ENCODE data around the gene CLIC5.

The CLIC5 gene

GRCh38 chr6:45922728-45923351 is 92.8 kb downstream of the CLIC5 start:
- TF ChIP-seq MAX (IDR thresholded peaks at IDR 0.05) (no peak), RAD21 (IDR thresholded peaks at IDR 0.05; ENCODE audit: low read depth) (peak; percentile 64)

GRCh38 chr6:45921691-45922281 is 93.9 kb downstream of the CLIC5 start:
- TF ChIP-seq TAF1 (IDR thresholded peaks at IDR 0.05; ENCODE audit: low read depth) (no peak), EP300 (IDR thresholded peaks at IDR 0.05; ENCODE audit: borderline replicate concordance) (no peak), TEAD4 (IDR thresholded peaks at IDR 0.05) (no peak), ZBTB7A (IDR thresholded peaks at IDR 0.05; ENCODE audit: low read depth) (no peak), RAD21 (IDR thresholded peaks at IDR 0.05; ENCODE audit: low read depth) (no peak), REST (IDR thresholded peaks at IDR 0.05; ENCODE audit: low read depth) (no peak), EGR1 (IDR thresholded peaks at IDR 0.05) (no peak), CREB1 (IDR thresholded peaks at IDR 0.05; ENCODE audit: low read depth) (no peak), NFIC (IDR thresholded peaks at IDR 0.05) (no peak), MAX (IDR thresholded peaks at IDR 0.05) (no peak), CEBPB (IDR thresholded peaks at IDR 0.05) (no peak), USF1 (IDR thresholded peaks at IDR 0.05) (no peak), YY1 (IDR thresholded peaks at IDR 0.05; ENCODE audit: low read depth) (no peak), FOXM1 (IDR thresholded peaks at IDR 0.05; ENCODE audit: borderline replicate concordance, low read depth) (no peak), TCF12 (IDR thresholded peaks at IDR 0.05; ENCODE audit: low read depth) (no peak)

- TF ChIP-seq MAX (IDR thresholded peaks at IDR 0.05) (no peak), REST (IDR thresholded peaks at IDR 0.05; ENCODE audit: low read depth) (no peak), FOXM1 (IDR thresholded peaks at IDR 0.05; ENCODE audit: borderline replicate concordance, low read depth) (no peak), YY1 (IDR thresholded peaks at IDR 0.05; ENCODE audit: low read depth) (no peak), EGR1 (IDR thresholded peaks at IDR 0.05) (no peak), USF1 (IDR thresholded peaks at IDR 0.05) (no peak)
Measured at GRCh38 chr6:45920819-45921511, 94.7 kb downstream of the CLIC5 start.

GRCh38 chr6:45917439-45917838 is 98.2 kb downstream of the CLIC5 start:
- no peak for TF ChIP-seq USF1 (IDR thresholded peaks at IDR 0.05)
- no peak for TF ChIP-seq EGR1 (IDR thresholded peaks at IDR 0.05)
- no peak for TF ChIP-seq TEAD4 (IDR thresholded peaks at IDR 0.05)
- no peak for TF ChIP-seq TCF12 (IDR thresholded peaks at IDR 0.05; ENCODE audit: low read depth)
- no peak for TF ChIP-seq CREB1 (IDR thresholded peaks at IDR 0.05; ENCODE audit: low read depth)
- TF ChIP-seq EP300 (IDR thresholded peaks at IDR 0.05; ENCODE audit: borderline replicate concordance), result no peak
- no peak for TF ChIP-seq REST (IDR thresholded peaks at IDR 0.05; ENCODE audit: low read depth)
- TF ChIP-seq MAX (IDR thresholded peaks at IDR 0.05), result no peak
